GM12864 (cell line): ENCODE results near the gene C1QTNF6.

ENCODE experiments used
- DNase-seq: peaks from one replicate; pipeline ENCODE4 v3.0.0-alpha.2; 2011; ENCODE audit warnings: low read depth
- H3K4me3 ChIP-seq: 2 replicates; pipeline ENCODE4 v1.5.1; 2011; ENCODE audit warnings: mild to moderate bottlenecking, low read depth, low read length, control low read depth
- CTCF ChIP-seq: IDR thresholded peaks from 2 replicates; pipeline ENCODE4 v1.5.1; 2011; ENCODE audit warnings: low read depth, mild to moderate bottlenecking, moderate library complexity, low read length, control low read depth, inconsistent platforms; ENCODE audit errors: missing control alignments

Gene C1QTNF6

GRCh38 chr22:37231406-37232139 is 43.5 kb upstream of the C1QTNF6 start:
- H3K4me3 ChIP-seq: no peak overlapping the region
- DNase-seq: no peak
- TF ChIP-seq CTCF: no peak

- DNase-seq: peak; percentile 75
- no peak overlapping the region for H3K4me3 ChIP-seq
- TF ChIP-seq CTCF: no peak
Measured at GRCh38 chr22:37230673-37231405, 42.8 kb upstream of the C1QTNF6 start.

GRCh38 chr22:37229805-37230672 is 42.0 kb upstream of the C1QTNF6 start:
- no peak for TF ChIP-seq CTCF
- no peak overlapping the region for H3K4me3 ChIP-seq
- peak; percentile 82 for DNase-seq

- TF ChIP-seq CTCF: no peak
- no peak for DNase-seq
- H3K4me3 ChIP-seq: no peak overlapping the region
Measured at GRCh38 chr22:37229012-37229804, 41.2 kb upstream of the C1QTNF6 start.

- DNase-seq: no peak
- H3K4me3 ChIP-seq: no peak overlapping the region
- no peak for TF ChIP-seq CTCF
Measured at GRCh38 chr22:37228106-37229011, 40.3 kb upstream of the C1QTNF6 start.
